ENCODE data around the gene CMA1. TPM values are rescaled to one million over a fixed set of nuclear protein-coding genes. Genes with fewer than 3 reads are reported as not detected.
"Not testable (repeated sequence)": the region's sequence is repeated elsewhere in the genome, so short reads cannot be mapped to it uniquely, and the experiment has no call there.

CMA1 gene
- total RNA-seq, 4 donors from 2014 or later, result not detected

DNA sequence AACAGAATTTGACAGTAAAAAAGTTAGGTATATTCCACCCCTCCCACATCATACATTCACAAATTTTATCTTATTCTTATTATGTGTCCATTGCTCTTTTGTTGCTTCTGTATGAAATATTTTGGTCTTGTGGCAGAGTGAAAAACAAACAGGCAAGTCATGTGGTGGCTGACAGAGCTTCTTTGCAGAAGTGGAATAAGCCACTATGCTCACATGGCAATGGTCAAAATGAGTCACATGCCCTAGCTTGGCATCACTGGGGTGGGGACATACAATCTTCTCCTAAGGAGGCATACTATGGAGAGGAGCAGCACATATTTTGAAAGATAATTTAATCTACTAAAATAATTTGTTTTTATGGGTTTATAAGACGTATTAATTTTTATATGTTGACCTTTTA lies 27.7 kb upstream of the CMA1 start:
- Histone ChIP-seq H3K27ac (no peak overlapping the region), H3K27me3 (no peaks in the 10 kb centered on the region), H3K36me3 (no peaks in the 10 kb centered on the region), H3K4me1 (no peaks in the 10 kb centered on the region), H3K4me3 (no peak overlapping the region), H3K9me3 (no peaks in the 10 kb centered on the region)
- intact Hi-C loops (cut with DNase I; ENCODE audit: low total_unique reads) (no loop called here), in situ Hi-C loops (cut with MboI; ENCODE audit: low pct_ligation_motif_present in 1 of 4, low pct_unique_long_range_greater_than_20kb in 1 of 4, low sequenced_read_pairs in 3 of 4) (no loop called here)
- TF ChIP-seq POLR2A (IDR thresholded peaks at IDR 0.05) (no peak), EP300 (IDR thresholded peaks at IDR 0.05; ENCODE audit: low read depth) (no peak), POLR2AphosphoS5 (IDR thresholded peaks at IDR 0.05) (no peak)
- TF ChIP-seq, protein P1, sequence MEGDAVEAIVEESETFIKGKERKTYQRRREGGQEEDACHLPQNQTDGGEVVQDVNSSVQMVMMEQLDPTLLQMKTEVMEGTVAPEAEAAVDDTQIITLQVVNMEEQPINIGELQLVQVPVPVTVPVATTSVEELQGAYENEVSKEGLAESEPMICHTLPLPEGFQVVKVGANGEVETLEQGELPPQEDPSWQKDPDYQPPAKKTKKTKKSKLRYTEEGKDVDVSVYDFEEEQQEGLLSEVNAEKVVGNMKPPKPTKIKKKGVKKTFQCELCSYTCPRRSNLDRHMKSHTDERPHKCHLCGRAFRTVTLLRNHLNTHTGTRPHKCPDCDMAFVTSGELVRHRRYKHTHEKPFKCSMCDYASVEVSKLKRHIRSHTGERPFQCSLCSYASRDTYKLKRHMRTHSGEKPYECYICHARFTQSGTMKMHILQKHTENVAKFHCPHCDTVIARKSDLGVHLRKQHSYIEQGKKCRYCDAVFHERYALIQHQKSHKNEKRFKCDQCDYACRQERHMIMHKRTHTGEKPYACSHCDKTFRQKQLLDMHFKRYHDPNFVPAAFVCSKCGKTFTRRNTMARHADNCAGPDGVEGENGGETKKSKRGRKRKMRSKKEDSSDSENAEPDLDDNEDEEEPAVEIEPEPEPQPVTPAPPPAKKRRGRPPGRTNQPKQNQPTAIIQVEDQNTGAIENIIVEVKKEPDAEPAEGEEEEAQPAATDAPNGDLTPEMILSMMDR (IDR thresholded peaks at IDR 0.05), result no peak
- DNase-seq, result no peak
- 57 to 67% methylated on average over 1 of the region's 1 CpG for whole genome bisulfite sequencing, 2 donors (ENCODE audit: low coverage in 1 of 2)

DNA sequence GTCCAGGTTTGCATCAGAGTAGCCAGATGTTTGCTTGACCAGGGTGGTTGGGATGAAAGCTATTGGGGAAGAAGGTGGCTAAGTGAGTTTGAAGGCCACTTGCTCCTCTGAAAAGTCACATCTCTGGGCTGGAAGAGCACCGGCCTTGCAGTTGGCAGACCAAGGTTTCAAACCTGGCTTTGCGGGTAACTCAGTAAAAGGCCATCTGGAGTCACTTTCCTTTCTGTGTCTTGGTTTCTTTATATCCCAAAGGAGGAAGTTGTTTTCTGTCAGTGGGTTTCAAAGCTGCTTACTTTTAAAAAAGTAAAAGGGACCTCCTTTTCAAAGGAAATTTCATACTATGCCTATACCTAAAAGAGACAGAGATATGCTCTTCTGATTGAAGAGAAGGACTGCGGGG lies 26.2 kb upstream of the CMA1 start:
- Histone ChIP-seq H3K36me3 (no peaks in the 10 kb centered on the region), H3K4me1 (no peaks in the 10 kb centered on the region), H3K27ac (no peak overlapping the region), H3K27me3 (no peaks in the 10 kb centered on the region), H3K9me3 (no peaks in the 10 kb centered on the region), H3K4me3 (no peak overlapping the region)
- WGBS, 2 donors (ENCODE audit: low coverage in 1 of 2), result 48 to 65% methylated on average over 3 of the region's 3 CpGs
- TF ChIP-seq POLR2A (IDR thresholded peaks at IDR 0.05), result no peak
- TF ChIP-seq EP300 (IDR thresholded peaks at IDR 0.05; ENCODE audit: low read depth), result no peak
- TF ChIP-seq POLR2AphosphoS5 (IDR thresholded peaks at IDR 0.05), result no peak
- TF ChIP-seq, protein P1 (IDR thresholded peaks at IDR 0.05), result no peak
- intact Hi-C loops (cut with DNase I; ENCODE audit: low total_unique reads) (no loop called here), in situ Hi-C loops (cut with MboI; ENCODE audit: low pct_ligation_motif_present in 1 of 4, low pct_unique_long_range_greater_than_20kb in 1 of 4, low sequenced_read_pairs in 3 of 4) (no loop called here)
- no peak for DNase-seq

DNA sequence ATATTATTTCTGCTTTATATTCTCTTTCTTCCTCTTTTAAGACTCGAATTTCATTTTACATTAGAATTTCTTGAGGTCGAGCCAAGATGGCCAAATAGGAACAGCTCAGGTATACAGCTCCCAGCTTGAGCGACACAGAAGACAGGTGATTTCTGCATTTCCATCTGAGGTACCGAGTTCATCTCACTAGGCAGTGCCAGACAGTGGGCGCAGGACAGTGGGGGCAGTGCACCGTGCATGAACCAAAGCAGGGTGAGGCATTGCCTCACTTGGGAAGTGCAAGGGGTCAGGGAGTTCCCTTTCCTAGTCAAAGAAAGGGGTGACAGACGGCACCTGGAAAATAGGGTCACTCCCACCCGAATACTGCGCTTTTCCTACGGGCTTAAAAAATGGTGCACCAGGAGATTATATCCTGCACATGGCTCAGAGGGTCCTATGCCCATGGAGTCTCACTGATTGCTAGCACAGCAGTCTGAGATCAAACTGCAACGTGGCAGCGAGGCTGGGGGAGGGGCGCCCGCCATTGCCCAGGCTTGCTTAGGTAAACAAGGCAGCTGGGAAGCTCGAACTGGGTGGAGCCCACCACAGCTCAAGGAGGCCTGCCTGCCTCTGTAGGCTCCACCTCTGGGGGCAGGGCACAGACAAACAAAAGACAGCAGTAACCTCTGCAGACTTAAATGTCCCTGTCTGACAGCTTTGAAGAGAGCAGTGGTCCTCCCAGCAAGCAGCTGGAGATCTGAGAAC lies 18.0 kb upstream of the CMA1 start:
- H3K4me1 ChIP-seq; in situ Hi-C loops (cut with MboI; ENCODE audit: low pct_ligation_motif_present in 1 of 4, low pct_unique_long_range_greater_than_20kb in 1 of 4, low sequenced_read_pairs in 3 of 4); H3K27me3 ChIP-seq; DNase-seq; intact Hi-C loops (cut with DNase I; ENCODE audit: low total_unique reads); H3K36me3 ChIP-seq; H3K4me3 ChIP-seq; H3K9me3 ChIP-seq; H3K27ac ChIP-seq: not testable (repeated sequence)
- 74 to 76% methylated on average over 6 to 15 of the region's 15 CpGs for WGBS, 2 donors (ENCODE audit: low coverage in 1 of 2)

DNA sequence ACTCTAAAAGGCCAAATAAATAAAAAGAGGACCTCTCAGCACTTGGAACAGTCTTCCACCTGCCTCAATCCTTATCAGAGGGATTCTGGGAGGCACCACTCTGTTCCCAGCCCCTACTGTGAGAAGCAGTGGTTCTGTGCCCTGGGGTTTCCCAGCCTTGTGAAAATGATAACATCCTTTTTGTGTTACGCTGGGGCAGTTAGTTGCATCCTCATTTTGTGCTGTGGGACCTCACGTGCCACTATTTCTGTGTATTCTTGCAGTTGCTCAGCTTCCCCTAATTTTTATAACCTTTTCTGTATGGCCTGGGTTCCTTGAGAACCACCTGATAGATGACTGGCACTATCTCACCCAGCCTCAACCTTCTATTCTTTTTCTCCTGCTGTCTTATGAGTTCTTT lies 10.8 kb upstream of the CMA1 start:
- Histone ChIP-seq H3K9me3 (no peaks in the 10 kb centered on the region), H3K36me3 (no peaks in the 10 kb centered on the region), H3K27ac (no peak overlapping the region), H3K4me1 (no peaks in the 10 kb centered on the region), H3K27me3 (no peaks in the 10 kb centered on the region), H3K4me3 (no peak overlapping the region)
- no peak for DNase-seq
- in situ Hi-C loops (cut with MboI; ENCODE audit: low pct_ligation_motif_present in 1 of 4, low pct_unique_long_range_greater_than_20kb in 1 of 4, low sequenced_read_pairs in 3 of 4) (no loop called here), intact Hi-C loops (cut with DNase I; ENCODE audit: low total_unique reads) (loop anchor here (5.0 kb wide), 1 partner anchor 628 kb away; no protein-coding TSS in a partner anchor)
- WGBS, 2 donors (ENCODE audit: low coverage in 1 of 2), result 66 to 71% methylated on average over 2 of the region's 2 CpGs
- TF ChIP-seq EP300 (IDR thresholded peaks at IDR 0.05; ENCODE audit: low read depth) (no peak), POLR2A (IDR thresholded peaks at IDR 0.05) (no peak), POLR2AphosphoS5 (IDR thresholded peaks at IDR 0.05) (no peak)
- TF ChIP-seq, protein P1 (IDR thresholded peaks at IDR 0.05), result no peak

DNA sequence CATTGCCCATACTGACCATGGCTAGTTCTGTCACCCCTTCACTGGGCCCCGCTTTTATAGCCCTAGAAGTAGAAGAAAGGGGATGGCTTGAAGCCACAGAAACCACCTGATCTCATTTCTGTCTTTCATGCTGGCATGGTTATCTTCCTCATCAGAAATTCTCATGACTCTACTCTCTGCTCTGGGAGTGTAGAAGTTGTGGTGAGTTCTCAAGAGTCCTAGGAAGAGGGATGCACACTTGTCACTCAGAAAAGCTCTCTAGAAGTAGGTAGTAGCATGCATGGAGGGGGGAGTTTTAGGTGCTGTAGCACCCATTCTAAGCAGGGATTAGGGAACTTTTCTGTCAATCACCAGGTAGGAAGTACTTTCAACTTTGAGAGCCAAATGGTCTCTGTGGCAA lies 6.1 kb upstream of the CMA1 start:
- Histone ChIP-seq H3K27me3 (no peaks in the 10 kb centered on the region), H3K9me3 (no peaks in the 10 kb centered on the region), H3K36me3 (no peaks in the 10 kb centered on the region), H3K4me1 (no peaks in the 10 kb centered on the region), H3K4me3 (no peak overlapping the region), H3K27ac (no peak overlapping the region)
- DNase-seq, result no peak
- intact Hi-C loops (cut with DNase I; ENCODE audit: low total_unique reads) (no loop called here), in situ Hi-C loops (cut with MboI; ENCODE audit: low pct_ligation_motif_present in 1 of 4, low pct_unique_long_range_greater_than_20kb in 1 of 4, low sequenced_read_pairs in 3 of 4) (no loop called here)
- no peak for TF ChIP-seq POLR2AphosphoS5 (IDR thresholded peaks at IDR 0.05)
- TF ChIP-seq EP300 (IDR thresholded peaks at IDR 0.05; ENCODE audit: low read depth), result no peak
- TF ChIP-seq, protein P1 (IDR thresholded peaks at IDR 0.05), result no peak
- no peak for TF ChIP-seq POLR2A (IDR thresholded peaks at IDR 0.05)
- WGBS, 2 donors (ENCODE audit: low coverage in 1 of 2), result 56 to 80% methylated on average over 1 of the region's 1 CpG
